ENCODE measurements around the gene TSHZ1.
A peak's percentile ranks its signal among the peaks of the same experiment; 100 is the strongest.

Gene TSHZ1

GRCh38 chr18:75220551-75221355, 10.2 kb downstream of the TSHZ1 start:
- peak; percentile 53 for DNase-seq (ENCODE audit: low read depth)

DNA sequence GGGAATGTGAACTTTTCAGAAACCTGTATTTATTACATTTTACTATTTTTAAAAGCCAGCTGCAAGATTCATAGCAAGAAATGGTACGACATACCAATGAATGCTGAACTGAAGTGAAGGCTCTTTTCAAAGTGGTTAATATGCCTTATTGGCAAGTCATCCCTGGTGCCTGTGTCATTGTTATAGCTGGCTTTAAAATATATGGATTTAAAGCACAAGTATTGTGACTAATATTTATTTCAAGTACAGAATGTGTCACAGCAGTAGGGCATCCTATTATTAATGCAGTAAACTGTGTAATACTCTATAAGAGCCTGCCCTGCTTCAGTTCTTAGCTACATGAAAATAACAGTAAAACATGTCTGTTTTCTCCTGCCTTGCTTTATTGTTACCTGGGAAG, 10.8 kb downstream of the TSHZ1 start:
- DNase-seq (ENCODE audit: low read depth): no peak

DNA sequence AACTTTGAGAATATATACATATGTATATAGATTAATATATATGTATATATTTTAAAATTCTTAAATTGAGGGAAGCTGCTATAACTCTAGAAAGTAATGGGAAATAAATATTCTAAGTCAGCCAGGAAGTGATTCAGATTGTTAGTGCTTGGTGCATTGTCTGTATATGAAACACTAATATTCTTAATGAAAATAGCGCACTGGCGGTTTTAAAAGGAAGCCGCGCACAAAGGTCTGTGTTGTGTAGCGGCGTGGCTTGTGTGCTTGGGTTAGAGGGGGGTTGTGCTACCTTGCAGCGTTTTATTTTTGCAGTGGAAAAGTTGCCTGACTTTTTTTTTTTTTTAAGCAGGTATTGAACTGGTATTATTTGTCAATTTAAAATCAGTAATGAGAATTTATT, 11.3 kb downstream of the TSHZ1 start:
- DNase-seq (ENCODE audit: low read depth): peak; percentile 49

DNA sequence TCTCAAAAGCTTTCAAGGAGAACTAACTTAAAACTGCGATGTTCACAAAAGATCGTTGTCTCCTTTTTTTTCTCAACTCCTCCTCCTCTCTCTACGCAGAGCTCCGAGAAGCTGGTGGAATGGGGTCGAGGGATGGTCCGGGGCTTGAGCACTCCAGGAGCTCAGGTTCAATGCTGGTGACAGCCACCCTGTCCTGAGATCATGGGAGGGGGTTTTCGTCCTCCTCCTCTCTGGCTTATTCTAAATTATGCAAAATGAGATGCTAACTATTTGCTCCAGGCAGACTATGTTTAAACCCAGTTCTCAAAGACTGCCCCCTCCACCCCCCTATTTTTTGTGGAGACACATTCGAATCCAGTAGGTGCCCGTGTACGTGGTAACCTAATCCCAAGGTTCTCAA, 11.8 kb downstream of the TSHZ1 start:
- DNase-seq (ENCODE audit: low read depth): no peak

DNA sequence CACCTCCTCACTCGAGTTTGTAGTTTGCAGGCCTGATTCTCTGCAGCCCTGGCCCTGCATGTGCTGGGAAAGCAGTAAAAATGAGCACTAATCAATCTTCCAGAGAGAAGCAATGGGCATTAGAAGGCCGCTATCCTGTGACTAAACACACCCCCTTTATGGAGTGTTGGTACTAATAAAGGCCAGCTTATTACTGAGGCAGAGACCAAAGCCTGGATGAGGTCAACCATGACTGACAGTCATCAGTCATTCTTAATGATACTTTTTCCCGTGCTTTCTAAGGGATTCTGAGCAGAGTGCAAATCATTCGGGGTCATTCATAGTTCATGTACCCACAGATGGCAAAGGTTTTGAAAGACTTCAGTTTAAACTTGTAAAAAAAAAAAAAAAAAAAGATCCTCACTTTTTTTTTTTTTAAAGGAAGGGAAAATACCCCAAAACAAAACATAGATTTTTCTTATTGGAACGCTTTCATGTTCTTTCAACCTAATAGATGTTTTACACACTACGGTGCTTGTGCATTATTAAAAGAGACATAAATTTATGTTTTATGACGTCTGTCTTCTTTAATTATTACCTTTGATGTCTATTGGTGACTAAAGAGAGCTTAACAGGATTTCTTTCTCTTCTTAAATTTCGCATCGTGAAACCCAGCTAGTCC, 13.2 kb downstream of the TSHZ1 start:
- peak; percentile 58 for DNase-seq (ENCODE audit: low read depth)

- DNase-seq (ENCODE audit: low read depth): no peak
Measured at GRCh38 chr18:75226286-75226955, 15.8 kb downstream of the TSHZ1 start.

DNA sequence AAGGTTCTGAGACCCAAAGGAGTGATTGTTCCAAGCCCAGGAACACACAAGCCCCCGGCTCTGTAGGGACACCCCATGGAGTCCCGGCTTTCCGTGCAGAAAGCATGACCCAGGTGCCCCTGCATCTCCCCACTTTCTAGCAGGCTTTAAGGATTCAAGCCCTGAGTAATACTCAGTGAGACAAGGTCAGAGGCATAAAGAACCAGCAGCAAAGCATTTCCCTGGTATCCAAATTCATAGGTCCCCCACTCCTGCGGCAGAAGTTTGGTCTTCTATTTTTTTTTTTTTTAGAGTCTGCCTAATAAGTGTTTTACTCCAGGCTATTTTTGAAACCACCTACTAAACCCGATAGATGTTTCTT, 16.3 kb downstream of the TSHZ1 start:
- no peak for DNase-seq (ENCODE audit: low read depth)

- DNase-seq (ENCODE audit: low read depth): no peak
Measured at GRCh38 chr18:75227535-75228296, 17.1 kb downstream of the TSHZ1 start.

- no peak for DNase-seq (ENCODE audit: low read depth)
Measured at GRCh38 chr18:75228967-75229366, 18.4 kb downstream of the TSHZ1 start.

DNA sequence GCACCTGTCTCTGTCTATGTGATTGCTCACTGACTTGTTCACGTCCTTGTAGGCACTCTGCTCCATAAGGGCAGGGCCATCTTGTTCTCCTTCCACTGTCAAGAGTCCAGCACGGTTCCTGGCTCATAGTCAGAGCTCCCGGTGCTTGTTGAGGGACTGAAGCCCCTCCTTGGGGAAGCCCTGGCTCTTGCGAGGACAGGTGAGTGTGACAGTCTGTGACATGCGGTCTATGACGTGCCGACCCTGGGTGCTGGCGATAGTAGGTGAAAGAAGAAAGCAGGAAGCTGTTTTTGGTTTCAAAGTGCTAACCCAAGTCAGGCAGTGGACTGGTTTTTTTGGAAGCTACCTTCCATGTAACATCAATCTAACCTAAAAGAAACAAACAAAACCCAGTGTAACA, 18.8 kb downstream of the TSHZ1 start:
- DNase-seq (ENCODE audit: low read depth): no peak

GRCh38 chr18:75230163-75231052, 19.8 kb downstream of the TSHZ1 start:
- no peak for DNase-seq (ENCODE audit: low read depth)

DNA sequence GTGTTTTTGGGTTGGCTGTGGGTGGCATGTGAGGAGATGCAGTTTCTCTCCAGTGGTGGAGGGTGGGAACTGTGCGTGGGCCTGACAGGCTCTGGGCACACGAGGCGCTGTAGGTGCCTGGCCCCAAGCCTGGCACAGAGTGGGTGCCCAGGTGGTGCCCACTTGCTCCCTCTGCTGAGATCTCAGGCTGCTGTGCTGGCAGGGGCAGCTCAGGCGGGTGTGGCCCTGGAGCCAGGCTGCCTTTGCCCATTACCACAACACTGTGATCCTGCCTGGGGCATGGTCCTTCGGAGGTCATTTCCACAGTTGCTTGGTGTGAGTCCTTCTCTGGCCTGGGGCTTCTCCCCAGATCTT, 20.4 kb downstream of the TSHZ1 start:
- no peak for DNase-seq (ENCODE audit: low read depth)

DNA sequence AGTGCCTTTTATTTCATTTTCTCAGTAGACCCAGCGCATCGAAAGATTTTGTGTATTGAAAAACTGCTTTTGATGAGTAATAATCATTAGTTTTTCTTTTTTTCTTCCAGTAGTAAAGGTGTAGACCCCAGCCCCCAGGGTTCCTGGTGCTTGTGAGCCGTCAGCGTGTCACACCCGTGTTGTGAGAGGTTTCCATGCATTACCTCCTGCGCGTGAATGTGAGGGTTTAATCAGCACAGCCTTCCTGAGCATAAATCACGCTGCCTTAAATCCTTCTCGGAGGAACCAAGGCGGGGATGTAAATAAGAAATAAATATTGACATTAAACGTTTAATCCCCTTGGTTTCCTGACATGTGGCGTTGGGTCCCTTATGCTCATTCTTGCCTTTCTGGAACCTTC, 24.3 kb downstream of the TSHZ1 start:
- DNase-seq (ENCODE audit: low read depth): no peak

DNA sequence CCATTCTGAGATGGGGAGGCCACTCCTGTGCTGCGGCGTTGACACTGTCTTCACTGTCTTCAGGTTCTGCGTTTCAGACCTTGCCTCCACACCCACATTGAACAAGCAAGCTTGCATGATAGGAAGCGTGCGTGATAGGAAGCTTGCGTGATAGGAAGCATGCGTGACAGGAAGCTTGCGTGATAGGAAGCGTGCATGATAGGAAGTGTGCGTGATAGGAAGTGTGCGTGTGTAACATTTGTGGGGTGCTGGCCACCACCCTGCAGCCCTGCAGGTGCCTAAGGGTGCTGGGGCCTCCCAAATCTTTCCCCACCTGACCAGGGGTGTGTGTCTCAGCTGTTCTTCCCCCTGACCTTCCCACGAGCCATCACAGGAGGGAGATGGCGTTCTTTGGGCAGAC, 25.3 kb downstream of the TSHZ1 start:
- DNase-seq (ENCODE audit: low read depth): no peak

- peak; percentile 53 for DNase-seq (ENCODE audit: low read depth)
Measured at GRCh38 chr18:75238100-75238499, 27.5 kb downstream of the TSHZ1 start.

DNA sequence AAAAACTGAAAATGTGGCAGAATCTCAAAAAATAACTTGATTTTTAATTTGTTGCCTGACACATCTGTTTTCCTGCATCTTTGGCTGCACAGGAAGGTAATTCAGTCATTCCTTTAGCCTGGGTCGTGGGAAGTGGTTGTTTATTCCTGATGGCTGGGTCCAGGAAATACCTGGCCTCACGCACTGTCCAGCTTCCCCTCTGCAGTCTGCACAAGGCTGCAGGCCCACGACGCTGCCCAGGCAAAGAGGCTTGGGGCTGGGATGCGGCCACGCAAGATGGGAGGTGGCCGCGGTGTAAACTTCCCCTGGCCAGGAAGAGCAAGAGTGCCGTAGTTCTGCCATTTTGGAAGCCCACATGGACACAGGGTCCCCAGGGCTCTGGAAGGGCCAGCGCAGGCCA, 28.2 kb downstream of the TSHZ1 start:
- DNase-seq (ENCODE audit: low read depth): no peak

GRCh38 chr18:75240433-75240832, 29.8 kb downstream of the TSHZ1 start:
- no peak for DNase-seq (ENCODE audit: low read depth)

DNA sequence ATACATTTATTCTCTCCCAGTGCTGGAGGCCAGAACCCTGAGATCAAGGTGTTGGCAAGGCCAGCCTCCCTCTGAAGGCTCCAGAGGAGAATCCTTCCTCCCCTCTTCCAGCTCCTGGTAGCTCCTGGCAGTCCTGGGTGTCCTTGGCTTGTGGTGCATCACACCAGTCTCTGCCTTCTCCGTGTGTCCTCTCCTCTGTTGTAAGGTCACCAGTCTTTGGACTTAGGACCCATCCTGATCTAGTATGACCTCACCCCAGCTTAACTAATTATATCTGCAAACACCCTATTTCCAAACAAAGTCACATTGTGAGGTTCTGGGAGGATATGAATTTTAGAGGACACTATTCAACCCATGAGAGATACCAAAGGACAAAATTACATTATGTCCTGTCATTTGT, 31.1 kb downstream of the TSHZ1 start:
- DNase-seq (ENCODE audit: low read depth): no peak

GRCh38 chr18:75244351-75245313, 34.0 kb downstream of the TSHZ1 start:
- peak; percentile 63 for DNase-seq (ENCODE audit: low read depth)

Measured in EH (cell line).